H9 (cell line): ENCODE data around the gene PREX1. TPM values are rescaled to one million over a fixed set of nuclear protein-coding genes. Genes with fewer than 3 reads are reported as not detected.

Experiments used
- DNase-seq: peaks from one replicate; pipeline ENCODE4 v3.0.0-alpha.2; 2017
- H2AFZ ChIP-seq: one replicate; pipeline ENCODE4 v1.6.1; 2013; ENCODE audit warnings: mild to moderate bottlenecking, low read length, control low read depth, moderate library complexity
- H2AK5ac ChIP-seq: 2 replicates; pipeline ENCODE4 v1.6.1; 2013; ENCODE audit warnings: low read length, control low read depth, mixed read lengths; ENCODE audit not compliant: insufficient read length
- H2BK120ac ChIP-seq: one replicate; pipeline ENCODE4 v1.6.1; 2013; ENCODE audit warnings: low read depth, mild to moderate bottlenecking, low read length, control low read depth, inconsistent platforms; ENCODE audit not compliant: poor library complexity, severe bottlenecking
- H2BK12ac ChIP-seq: 2 replicates; pipeline ENCODE4 v1.6.1; 2013; ENCODE audit warnings: low read length, control low read depth, mixed read lengths, low read depth; ENCODE audit not compliant: insufficient read length
- H2BK15ac ChIP-seq: 2 replicates; pipeline ENCODE4 v1.6.1; 2013; ENCODE audit warnings: low read depth, low read length, control low read depth
- H2BK20ac ChIP-seq: one replicate; pipeline ENCODE4 v1.6.1; 2013; ENCODE audit warnings: low read depth, mild to moderate bottlenecking, low read length, control low read depth, inconsistent platforms; ENCODE audit not compliant: poor library complexity, severe bottlenecking
- H2BK5ac ChIP-seq: 2 replicates; pipeline ENCODE4 v1.6.1; 2013; ENCODE audit warnings: low read length, control low read depth, mixed read lengths; ENCODE audit not compliant: insufficient read length
- H3K14ac ChIP-seq: 2 replicates; pipeline ENCODE4 v1.6.1; 2013; ENCODE audit warnings: low read length, control low read depth; ENCODE audit not compliant: insufficient read depth
- H3K18ac ChIP-seq: 2 replicates; pipeline ENCODE4 v1.6.1; 2013; ENCODE audit warnings: low read depth, mild to moderate bottlenecking, mixed read lengths, low read length, control low read depth; ENCODE audit not compliant: insufficient read length
- H3K23ac ChIP-seq: 2 replicates; pipeline ENCODE4 v1.6.1; 2013; ENCODE audit warnings: low read length, control low read depth, mixed read lengths, low read depth; ENCODE audit not compliant: insufficient read length
- H3K23me2 ChIP-seq: 2 replicates; pipeline ENCODE4 v1.6.1; 2013; ENCODE audit warnings: low read depth, mild to moderate bottlenecking, mixed read lengths, low read length, control low read depth; ENCODE audit not compliant: insufficient read length, poor library complexity, severe bottlenecking
- H3K27ac ChIP-seq: 2 replicates; pipeline ENCODE4 v1.5.1; 2013; ENCODE audit warnings: low read length, control low read depth, mixed read lengths, low read depth; ENCODE audit not compliant: insufficient read length
- H3K27me3 ChIP-seq: 2 replicates; pipeline ENCODE4 v1.6.1; 2013; ENCODE audit warnings: low read length, control low read depth, inconsistent platforms; ENCODE audit not compliant: insufficient read depth
- H3K4ac ChIP-seq: 2 replicates; pipeline ENCODE4 v1.6.1; 2013; ENCODE audit warnings: low read depth, mild to moderate bottlenecking, control low read depth, inconsistent platforms, low read length, moderate library complexity
- H3K4me1 ChIP-seq: 2 replicates; pipeline ENCODE4 v1.6.1; 2013; ENCODE audit warnings: low read length, control low read depth, inconsistent platforms; ENCODE audit not compliant: insufficient read depth
- H3K4me2 ChIP-seq: 2 replicates; pipeline ENCODE4 v1.6.1; 2013; ENCODE audit warnings: low read length, control low read depth, mixed read lengths; ENCODE audit not compliant: insufficient read length, insufficient read depth
- H3K56ac ChIP-seq: 2 replicates; pipeline ENCODE4 v1.6.1; 2013; ENCODE audit warnings: low read depth, mild to moderate bottlenecking, mixed read lengths, low read length, control low read depth; ENCODE audit not compliant: insufficient read length
- H3K79me1 ChIP-seq: 2 replicates; pipeline ENCODE4 v1.6.1; 2013; ENCODE audit warnings: low read depth, mild to moderate bottlenecking, moderate library complexity, low read length, control low read depth, inconsistent platforms; ENCODE audit not compliant: insufficient read depth, poor library complexity, severe bottlenecking
- H3K79me2 ChIP-seq: 2 replicates; pipeline ENCODE4 v1.6.1; 2013; ENCODE audit warnings: low read length, control low read depth, inconsistent platforms; ENCODE audit not compliant: insufficient read depth
- H3K9ac ChIP-seq: 2 replicates; pipeline ENCODE4 v1.6.1; 2013; ENCODE audit warnings: low read length, control low read depth, mixed read lengths; ENCODE audit not compliant: insufficient read length; ENCODE audit errors: extremely low read depth
- H3K9me3 ChIP-seq: one replicate; pipeline ENCODE4 v1.6.1; 2013; ENCODE audit warnings: low read depth, low read length, inconsistent platforms; ENCODE audit not compliant: control insufficient read depth
- H3T11ph ChIP-seq: one replicate; pipeline ENCODE4 v1.6.1; 2013; ENCODE audit warnings: mild to moderate bottlenecking, low read length, control low read depth, inconsistent platforms
- H4K20me1 ChIP-seq: one replicate; pipeline ENCODE4 v1.6.1; 2013; ENCODE audit not compliant: control insufficient read depth, insufficient read length, insufficient read depth
- H4K5ac ChIP-seq: 2 replicates; pipeline ENCODE4 v1.6.1; 2013; ENCODE audit warnings: low read depth, mild to moderate bottlenecking, mixed read lengths, low read length, control low read depth; ENCODE audit not compliant: insufficient read length
- H4K8ac ChIP-seq: replicated peaks from 2 replicates; pipeline ENCODE4 v1.6.1; 2013; ENCODE audit warnings: low read length, control low read depth, mixed read lengths, low read depth; ENCODE audit not compliant: insufficient read length
- H4K91ac ChIP-seq: 2 replicates; pipeline ENCODE4 v1.6.1; 2013; ENCODE audit warnings: low read depth, mild to moderate bottlenecking, moderate library complexity, mixed read lengths, low read length, control low read depth; ENCODE audit not compliant: insufficient read length
- H3K27ac Mint-ChIP-seq, 3 experiments: 2 replicates in 2 of 3; 3 replicates in 1 of 3; pipeline ENCODE4 v1.8.0; 2020 to 2021; ENCODE audit warnings: mixed read lengths in 3 of 3, mild to moderate bottlenecking in 1 of 3, moderate library complexity in 1 of 3
- H3K27me3 Mint-ChIP-seq: 2 replicates; pipeline ENCODE4 v1.8.0; 2021; ENCODE audit warnings: low read depth, mild to moderate bottlenecking, moderate library complexity, mixed read lengths
- H3K36me3 Mint-ChIP-seq, 3 experiments: 2 replicates in 2 of 3; 3 replicates in 1 of 3; pipeline ENCODE4 v1.8.0; 2020 to 2021; ENCODE audit warnings: low read depth in 3 of 3, mixed read lengths in 3 of 3; ENCODE audit not compliant: insufficient read depth in 1 of 3
- H3K4me1 Mint-ChIP-seq, 2 experiments: 2 replicates each; pipeline ENCODE4 v1.8.0; 2020; ENCODE audit warnings: mixed read lengths in 2 of 2
- H3K4me3 Mint-ChIP-seq, 2 experiments: 2 replicates in 1 of 2; 3 replicates in 1 of 2; pipeline ENCODE4 v1.8.0; 2020 to 2021; ENCODE audit warnings: mild to moderate bottlenecking in 2 of 2, mixed read lengths in 2 of 2, moderate library complexity in 1 of 2
- H3K9me3 Mint-ChIP-seq, 2 experiments: 2 replicates in 1 of 2; 3 replicates in 1 of 2; pipeline ENCODE4 v1.8.0; 2020; ENCODE audit warnings: mild to moderate bottlenecking in 2 of 2, mixed read lengths in 2 of 2, moderate library complexity in 1 of 2
- CTCF ChIP-seq: fragments of 200-600 bp; sonication (generic); conservative IDR thresholded peaks from 3 replicates; pipeline ENCODE4 v1.8.0; 2021; ENCODE audit warnings: antibody characterized with exemption, mild to moderate bottlenecking
- WGBS: extraction: QIAGEN DNeasy Blood & Tissue Kit; methylation state at CpG from one replicate; pipeline ENCODE4 v1.1.7; 2013; ENCODE audit warnings: missing lambda C conversion rate, low lambda C conversion rate, mixed read lengths; ENCODE audit not compliant: insufficient read length; ENCODE audit errors: extremely low coverage; 5-methylcytosine and 5-hydroxymethylcytosine counted together
- total RNA-seq: library from RNA; stranded (reverse); gene quantifications from 2 replicates; pipeline ENCODE4 v1.2.1, GENCODE V29; 2021

PREX1 gene
- total RNA-seq, 1 experiment from 2014 or later, result 6.6 TPM

- H2AFZ ChIP-seq, result no peak overlapping the region
- H4K20me1 ChIP-seq, result no peaks in the 10 kb centered on the region
- H3K27ac ChIP-seq, result no peak overlapping the region
- H4K91ac ChIP-seq, result no peak overlapping the region
- Mint-ChIP-seq H3K36me3 (no peaks in the 10 kb centered on the region), H3K27me3 (peaks cover 7% of the 10 kb centered on the region), H3K9me3 (no peaks in the 10 kb centered on the region; a peak in 2 of 5 replicates), H3K4me1 (peaks cover 15 to 27% of the 10 kb centered on the region in 2 experiments), H3K27ac (no peak overlapping the region), H3K4me3 (no peak overlapping the region)
- no peaks in the 10 kb centered on the region; the same call in 1 of the 2 replicates for H3K4me1 ChIP-seq
- no peak overlapping the region for H2BK15ac ChIP-seq
- no peaks in the 10 kb centered on the region for H3K9me3 ChIP-seq
- no peak overlapping the region for H3K56ac ChIP-seq
- no peak overlapping the region for H2BK120ac ChIP-seq
- H3K9ac ChIP-seq, result no peak overlapping the region
- H3K23ac ChIP-seq, result no peak overlapping the region
- H3T11ph ChIP-seq, result no peak overlapping the region
- no peaks in the 10 kb centered on the region for H3K27me3 ChIP-seq
- H4K5ac ChIP-seq, result no peak overlapping the region
- no peak overlapping the region for H3K18ac ChIP-seq
- H3K4ac ChIP-seq, result no peak overlapping the region
- H3K79me1 ChIP-seq, result no peaks in the 10 kb centered on the region
- no peak overlapping the region for H2BK20ac ChIP-seq
- no peak for DNase-seq
- no peak for TF ChIP-seq CTCF
- no peaks in the 10 kb centered on the region for H3K79me2 ChIP-seq
- H3K4me2 ChIP-seq, result no peak overlapping the region
- no peak overlapping the region for H2AK5ac ChIP-seq
- H4K8ac ChIP-seq, result no peak overlapping the region
- no CpG with 5 or more reads among the region's 12 CpGs for WGBS
- H2BK5ac ChIP-seq, result no peak overlapping the region
- H3K14ac ChIP-seq, result no peak overlapping the region
- H2BK12ac ChIP-seq, result no peak overlapping the region
- H3K23me2 ChIP-seq, result no peaks in the 10 kb centered on the region
These were observed 12.3 kb downstream of the PREX1 start for GRCh38 chr20:48815537-48815936.
